H1 (cell line): ENCODE results near the gene CD248. TPM values are rescaled to one million over a fixed set of nuclear protein-coding genes. Genes with fewer than 3 reads are reported as not detected.
A peak's percentile ranks its signal among the peaks of the same experiment; 100 is the strongest.

Experiments
- CTCF ChIA-PET: fragments of 300-600 bp; sonication (Branson Sonifier 250); formaldehyde crosslinking; loops from one replicate; lab custom pipeline; 2021; ENCODE audit not compliant: partially characterized antibody; lab: Charles Lee
- POLR2A ChIA-PET: fragments of 300-600 bp; sonication (Branson Sonifier 250); formaldehyde crosslinking; loops from one replicate; lab custom pipeline; 2021; ENCODE audit warnings: inconsistent platforms; ENCODE audit not compliant: partially characterized antibody; lab: Charles Lee
- DNase-seq, 2 experiments: peaks; one replicate each; pipeline versions ENCODE4 v3.0.0 to v3.0.0-alpha.2; 2010 to 2022; ENCODE audit warnings: low spot score in 2 of 2, low read depth in 1 of 2, mixed read lengths in 1 of 2
- FAIRE-seq: peaks from 2 replicates; lab custom pipeline; 2011; peaks lifted over from hg19 to GRCh38; lab: Jason Lieb, UNC
- H2AFZ ChIP-seq: 2 replicates; pipeline ENCODE4 v1.8.1; 2012; ENCODE audit warnings: low read length, inconsistent platforms
- H2AK5ac ChIP-seq: 2 replicates; pipeline ENCODE4 v1.6.1; 2013; ENCODE audit warnings: low read depth, low read length
- H2BK120ac ChIP-seq: replicated peaks from 2 replicates; pipeline ENCODE3; 2013; ENCODE audit warnings: low read depth, low read length, inconsistent platforms
- H2BK12ac ChIP-seq: 2 replicates; pipeline ENCODE4 v1.6.1; 2013; ENCODE audit warnings: low read depth, low read length
- H2BK15ac ChIP-seq: 2 replicates; pipeline ENCODE4 v1.6.1; 2013; ENCODE audit warnings: low read length
- H2BK20ac ChIP-seq: 2 replicates; pipeline ENCODE4 v1.6.1; 2013; ENCODE audit warnings: low read length
- H2BK5ac ChIP-seq: 2 replicates; pipeline ENCODE4 v1.6.1; 2013; ENCODE audit warnings: low read depth, low read length
- H3K14ac ChIP-seq: 2 replicates; pipeline ENCODE4 v1.6.1; 2013; ENCODE audit warnings: inconsistent platforms; ENCODE audit not compliant: insufficient read length
- H3K18ac ChIP-seq: 2 replicates; pipeline ENCODE4 v1.6.1; 2013; ENCODE audit warnings: low read length; ENCODE audit errors: extremely low read depth
- H3K23ac ChIP-seq: 2 replicates; pipeline ENCODE4 v1.6.1; 2013; ENCODE audit warnings: inconsistent platforms; ENCODE audit not compliant: insufficient read length
- H3K23me2 ChIP-seq: 2 replicates; pipeline ENCODE4 v1.6.1; 2013; ENCODE audit warnings: low read depth, low read length
- H3K27ac ChIP-seq: 2 replicates; pipeline ENCODE4 v1.6.1; 2011; ENCODE audit warnings: low read depth, low read length, inconsistent platforms
- H3K27me3 ChIP-seq, 4 experiments: replicated peaks in 1 of 4; 1 replicate in 1 of 4; 2 replicates in 3 of 4; pipeline versions ENCODE4 v1.6.1 to v1.8.1; 2011 to 2013; ENCODE audit warnings: low read length in 3 of 4, mild to moderate bottlenecking in 3 of 4, inconsistent platforms in 2 of 4, mixed read lengths in 2 of 4, moderate library complexity in 1 of 4; ENCODE audit not compliant: control insufficient read depth in 3 of 4, insufficient read depth in 3 of 4; ENCODE audit errors: extremely low read depth in 1 of 4
- H3K36me3 ChIP-seq, 4 experiments: 2 replicates each; pipeline versions ENCODE4 v1.6.1 to v1.8.1; 2011 to 2013; ENCODE audit warnings: mild to moderate bottlenecking in 4 of 4, low read length in 3 of 4, moderate library complexity in 2 of 4, control low read depth in 1 of 4, inconsistent platforms in 1 of 4; ENCODE audit not compliant: insufficient read depth in 4 of 4, control insufficient read depth in 2 of 4
- H3K4ac ChIP-seq: replicated peaks from 2 replicates; pipeline ENCODE3; 2013; ENCODE audit warnings: low read length, low read depth, mixed read lengths, inconsistent platforms; ENCODE audit not compliant: insufficient read length
- H3K4me1 ChIP-seq, 4 experiments: replicated peaks in 1 of 4; 1 replicate in 1 of 4; 2 replicates in 3 of 4; pipeline versions ENCODE4 v1.6.1 to v1.8.1; 2011 to 2013; ENCODE audit warnings: low read length in 3 of 4, inconsistent platforms in 2 of 4, mixed read lengths in 1 of 4; ENCODE audit not compliant: insufficient read depth in 4 of 4, control insufficient read depth in 3 of 4
- H3K4me2 ChIP-seq, 2 experiments: 2 replicates each; pipeline versions ENCODE4 v1.6.1 to v1.8.1; 2011 to 2013; ENCODE audit warnings: low read depth in 2 of 2, low read length in 2 of 2, control low read depth in 1 of 2, inconsistent platforms in 1 of 2, mild to moderate bottlenecking in 1 of 2; ENCODE audit not compliant: insufficient read depth in 1 of 2
- H3K4me3 ChIP-seq, 4 experiments: fragments of 200-600, 300-600 bp in 1 of 4; sonication (generic), shearing (Covaris generic), sonication (Bioruptor Twin) in 1 of 4; 2 replicates each; pipeline versions ENCODE4 v1.5.1 to v1.8.1; 2011 to 2016; ENCODE audit warnings: low read length in 4 of 4, low read depth in 3 of 4, control low read depth in 2 of 4, inconsistent platforms in 2 of 4, mild to moderate bottlenecking in 2 of 4, mixed read lengths in 1 of 4, moderate library complexity in 1 of 4; ENCODE audit not compliant: insufficient read depth in 2 of 4; ENCODE audit errors: extremely low read depth in 1 of 4
- H3K56ac ChIP-seq: replicated peaks from 2 replicates; pipeline ENCODE3; 2013; ENCODE audit warnings: low read depth, mild to moderate bottlenecking, mixed read lengths, low read length, inconsistent platforms; ENCODE audit not compliant: insufficient read length
- H3K79me1 ChIP-seq: 2 replicates; pipeline ENCODE4 v1.6.1; 2013; ENCODE audit warnings: low read depth, low read length, control low read depth
- H3K79me2 ChIP-seq, 2 experiments: 2 replicates each; pipeline versions ENCODE4 v1.6.1 to v1.8.1; 2012 to 2013; ENCODE audit warnings: low read length in 2 of 2, mild to moderate bottlenecking in 2 of 2, inconsistent platforms in 1 of 2; ENCODE audit not compliant: insufficient read depth in 2 of 2, control insufficient read depth in 1 of 2
- H3K9ac ChIP-seq, 4 experiments: replicated peaks in 1 of 4; 1 replicate in 1 of 4; 2 replicates in 3 of 4; pipeline versions ENCODE4 v1.6.1 to v1.8.1; 2011 to 2013; ENCODE audit warnings: low read depth in 3 of 4, low read length in 3 of 4, control low read depth in 2 of 4, mild to moderate bottlenecking in 2 of 4, moderate library complexity in 2 of 4, inconsistent platforms in 1 of 4; ENCODE audit errors: extremely low read depth in 1 of 4
- H3K9me3 ChIP-seq, 2 experiments: 2 replicates each; pipeline versions ENCODE4 v1.6.1 to v1.8.1; 2012 to 2013; ENCODE audit warnings: mild to moderate bottlenecking in 2 of 2, moderate library complexity in 2 of 2, control low read depth in 1 of 2, inconsistent platforms in 1 of 2, low read depth in 1 of 2, low read length in 1 of 2, mixed read lengths in 1 of 2; ENCODE audit not compliant: insufficient read depth in 2 of 2
- H4K20me1 ChIP-seq, 2 experiments: replicated peaks in 1 of 2; 2 replicates each; pipeline versions ENCODE3 to v1.8.1; 2011 to 2013; ENCODE audit warnings: inconsistent platforms in 2 of 2, low read length in 2 of 2, mild to moderate bottlenecking in 1 of 2; ENCODE audit not compliant: insufficient read depth in 2 of 2, control insufficient read depth in 1 of 2
- H4K5ac ChIP-seq: 2 replicates; pipeline ENCODE4 v1.6.1; 2013; ENCODE audit warnings: low read length, low read depth, mixed read lengths, inconsistent platforms; ENCODE audit not compliant: insufficient read length
- H4K8ac ChIP-seq: 2 replicates; pipeline ENCODE4 v1.8.0; 2013; ENCODE audit warnings: mild to moderate bottlenecking, moderate library complexity, low read length, inconsistent platforms; ENCODE audit not compliant: insufficient read depth; ENCODE audit errors: extremely low read depth
- H4K91ac ChIP-seq: replicated peaks from 2 replicates; pipeline ENCODE3; 2013; ENCODE audit warnings: low read length, mixed read lengths, inconsistent platforms; ENCODE audit not compliant: insufficient read length
- CTBP2 ChIP-seq: IDR thresholded peaks from 2 replicates; pipeline ENCODE4 v1.7.0; 2011; ENCODE audit warnings: borderline replicate concordance, mild to moderate bottlenecking, moderate library complexity, mixed read lengths, low read length; ENCODE audit not compliant: insufficient read depth, insufficient read length
- E2F6 ChIP-seq: IDR thresholded peaks from 2 replicates; pipeline ENCODE4 v1.6.1; 2012; ENCODE audit warnings: inconsistent platforms
- MAX ChIP-seq: IDR thresholded peaks from 2 replicates; pipeline ENCODE4 v1.6.1; 2012; ENCODE audit warnings: inconsistent platforms
- POLR2A ChIP-seq, 2 experiments: IDR thresholded peaks; 1 replicate in 1 of 2; 2 replicates in 1 of 2; pipeline ENCODE4 v1.6.1; 2011; ENCODE audit warnings: low read depth in 2 of 2, low read length in 2 of 2, mild to moderate bottlenecking in 2 of 2; ENCODE audit errors: control extremely low read depth in 1 of 2
- RFX5 ChIP-seq: IDR thresholded peaks from 2 replicates; pipeline ENCODE4 v1.6.1; 2011; ENCODE audit warnings: low read depth, low read length, improper control_type of control experiment, borderline replicate concordance
- RNF2 ChIP-seq: fragments of 200-900, 300-1000 bp; sonication (generic); IDR thresholded peaks from 2 replicates; pipeline ENCODE4 v1.7.1; 2016; ENCODE audit warnings: borderline replicate concordance, low read depth, mild to moderate bottlenecking, antibody characterized with exemption, low read length; ENCODE audit not compliant: poor library complexity, severe bottlenecking; ENCODE audit errors: missing control alignments
- SP2 ChIP-seq: IDR thresholded peaks from 2 replicates; pipeline ENCODE4 v1.6.1; 2012; ENCODE audit warnings: mild to moderate bottlenecking, low read length, inconsistent platforms
- TAF1 ChIP-seq: IDR thresholded peaks from 2 replicates; pipeline ENCODE4 v1.6.1; 2011; ENCODE audit warnings: mild to moderate bottlenecking, low read depth, low read length
- whole genome bisulfite sequencing, 2 experiments: shearing (Covaris generic) in 1 of 2; methylation state at CpG; one replicate each; pipeline versions ENCODE4 v1.1.6 to v1.1.7; 2013 to 2015; ENCODE audit warnings: low lambda C conversion rate in 2 of 2, mixed read lengths in 2 of 2, inconsistent platforms in 1 of 2, low coverage in 1 of 2, missing lambda C conversion rate in 1 of 2; ENCODE audit not compliant: insufficient replicate concordance in 2 of 2, insufficient coverage in 1 of 2, insufficient read length in 1 of 2; ENCODE audit errors: extremely low coverage in 1 of 2, missing lambda C conversion rate in 1 of 2; 5-methylcytosine and 5-hydroxymethylcytosine counted together
- polyA plus RNA-seq, 7 experiments: library from polyadenylated mRNA; depleted of rRNA in 3 of 7; stranded (reverse) in 5 of 7; unstranded in 2 of 7; fragments of >200 nt in 5 of 7; fragments of 200-250 nt in 2 of 7; gene quantifications; 1 replicate in 5 of 7; 2 replicates in 1 of 7; 4 replicates in 1 of 7; pipeline versions ENCODE4 v1.2.1 to v1.2.3, GENCODE V29; 2011 to 2013; ENCODE audit warnings: missing spikeins in 2 of 7, mixed read lengths in 2 of 7
- total RNA-seq: library from RNA; stranded (reverse); fragmentation: NEBNext Ultra II Directional; extraction: Animal tissue kit (Norgen Biotek cat#: 25700); gene quantifications from 2 replicates; pipeline ENCODE4 v1.2.1, GENCODE V29; 2021

The CD248 gene
- total and polyA plus RNA-seq, 2 of the 8 experiments (the other 6 are each of a cell fraction or from before 2014, with no cell fraction given) = 2.7 to 3.9 TPM

- peak in 1 of 2 experiments; percentile 68 for DNase-seq
- peak overlapping the region; percentile 57 for H4K8ac ChIP-seq
- peaks cover 0 to 15% (median 9%) of the 10 kb centered on the region in 4 experiments; a peak in 6 of 7 replicates for H3K4me1 ChIP-seq
- CTCF ChIA-PET = interaction anchor here (1.1 to 3.9 kb wide), 9 partner anchors 8 to 61 kb away, joined by 3 to 27 read pairs (median 7); partner anchors contain the start of genes RIN1 and SLC29A2
- peak overlapping the region; percentile 70; the same call in 1 of the 2 replicates for H2AFZ ChIP-seq
- H3K4ac ChIP-seq = peak overlapping the region; percentile 90
- peak overlapping the region; percentile 52; the same call in 1 of the 2 replicates for H2BK12ac ChIP-seq
- peaks cover 3 to 5% of the 10 kb centered on the region in 2 experiments for H4K20me1 ChIP-seq
- peak overlapping the region; percentile 80 to 99 for H3K4me2 ChIP-seq
- H3K56ac ChIP-seq = peak overlapping the region; percentile 39
- no peak overlapping the region for H2AK5ac ChIP-seq
- H2BK15ac ChIP-seq = peak overlapping the region; percentile 19; the same call in 1 of the 2 replicates
- peaks cover 3 to 5% (median 3%) of the 10 kb centered on the region in 4 experiments; a peak in 3 of 8 replicates for H3K36me3 ChIP-seq
- no peaks in the 10 kb centered on the region for H3K9me3 ChIP-seq
- no peak for FAIRE-seq
- peak overlapping the region; percentile 18; the same call in 1 of the 2 replicates for H2BK5ac ChIP-seq
- no peaks in the 10 kb centered on the region; the same call in none of the 2 replicates for H3K79me1 ChIP-seq
- no peak overlapping the region; the same call in 1 of the 2 replicates for H3K27ac ChIP-seq
- peaks cover 0 to 14% of the 10 kb centered on the region in 2 experiments; a peak in 2 of 4 replicates for H3K79me2 ChIP-seq
- 52% methylated on average over 51 of the region's 68 CpGs; no CpG with 5 or more reads in 1 of the 2 experiments for WGBS, 2 experiments
- peak overlapping the region; percentile 10 for H2BK120ac ChIP-seq
- no peak overlapping the region for H3K23ac ChIP-seq
- no peak overlapping the region for H3K14ac ChIP-seq
- H2BK20ac ChIP-seq = no peak overlapping the region
- H3K23me2 ChIP-seq = peaks cover 21% of the 10 kb centered on the region
- peak overlapping the region; percentile 55 for H3K18ac ChIP-seq
- peak overlapping the region; percentile 15 for H4K91ac ChIP-seq
- peaks cover 0 to 2% (median 0%) of the 10 kb centered on the region in 4 experiments; a peak in 3 of 7 replicates for H3K27me3 ChIP-seq
- peak overlapping the region; percentile 75 for H4K5ac ChIP-seq
- POLR2A ChIA-PET = interaction anchor here (1.2 to 28.7 kb wide), 10 partner anchors 9 to 67 kb away, joined by 3 to 487 read pairs (median 7); partner anchors contain the start of genes RIN1, SLC29A2 and YIF1A
- H3K4me3 ChIP-seq = peak overlapping the region; percentile 55 to 86 (median 78)
- peak overlapping the region; percentile 36 to 78 (median 72) for H3K9ac ChIP-seq
- TF ChIP-seq RFX5 (no peak), SP2 (no peak), CTBP2 (peak; percentile 47), E2F6 (no peak; the same call in 1 of the 2 replicates), TAF1 (no peak), RNF2 (no peak), POLR2A (IDR thresholded peaks at IDR 0.05; ENCODE audit: control extremely low read depth in 1 of 2, low read depth in 2 of 2, low read length in 2 of 2) (no peak), MAX (peak; percentile 29; the same call in 1 of the 2 replicates)
These were observed 29.9 kb upstream of the CD248 start for GRCh38 chr11:66346476-66347424.
